CD8-positive, alpha-beta memory T cell (primary cell): ENCODE measurements around the gene HABP2. TPM values are rescaled to one million over a fixed set of nuclear protein-coding genes. Genes with fewer than 3 reads are reported as not detected.

ENCODE experiments used
- CTCF ChIA-PET: fragments of 350-600 bp; sonication (Branson Sonifier 250); formaldehyde crosslinking; loops from one replicate; lab custom pipeline; 2021; ENCODE audit warnings: antibody characterized with exemption; lab: Charles Lee
- POLR2A ChIA-PET: fragments of 350-600 bp; sonication (Branson Sonifier 250); formaldehyde crosslinking; loops from one replicate; lab custom pipeline; 2021; ENCODE audit warnings: antibody characterized with exemption; lab: Charles Lee
- DNase-seq, 5 donors: peaks; one replicate each; pipeline versions ENCODE4 v3.0.0 to v3.0.0-alpha.2; 2020 to 2022; ENCODE audit warnings: mixed read lengths in 1 of 5
- H3K27ac ChIP-seq: one replicate; pipeline ENCODE4 v1.7.0; 2013; ENCODE audit warnings: low read depth, mild to moderate bottlenecking, low read length, moderate library complexity
- H3K27me3 ChIP-seq: 2 replicates; pipeline ENCODE4 v1.7.0; 2013; ENCODE audit warnings: low read length, mild to moderate bottlenecking; ENCODE audit not compliant: insufficient read depth, poor library complexity, severe bottlenecking
- H3K36me3 ChIP-seq: 2 replicates; pipeline ENCODE4 v1.7.0; 2013; ENCODE audit warnings: mild to moderate bottlenecking, low read length, moderate library complexity; ENCODE audit not compliant: insufficient read depth
- H3K4me1 ChIP-seq: 2 replicates; pipeline ENCODE4 v1.7.0; 2013; ENCODE audit warnings: mild to moderate bottlenecking, low read length, moderate library complexity; ENCODE audit not compliant: insufficient read depth
- H3K4me3 ChIP-seq: 2 replicates; pipeline ENCODE4 v1.7.0; 2013; ENCODE audit warnings: mild to moderate bottlenecking, low read length
- H3K9me3 ChIP-seq: 2 replicates; pipeline ENCODE4 v1.7.0; 2013; ENCODE audit warnings: mild to moderate bottlenecking, low read length
- H3K27ac Mint-ChIP-seq, 8 donors: one replicate each; pipeline ENCODE4 v1.8.0; 2020 to 2021; ENCODE audit warnings: mixed read lengths in 8 of 8, mild to moderate bottlenecking in 6 of 8, inconsistent platforms in 3 of 8, moderate library complexity in 3 of 8
- H3K27me3 Mint-ChIP-seq, 2 donors: one replicate each; pipeline ENCODE4 v1.8.0; 2020 to 2021; ENCODE audit warnings: mixed read lengths in 2 of 2, mild to moderate bottlenecking in 1 of 2, moderate library complexity in 1 of 2
- H3K36me3 Mint-ChIP-seq, 3 donors: one replicate each; pipeline ENCODE4 v1.8.0; 2020 to 2021; ENCODE audit warnings: mixed read lengths in 3 of 3, inconsistent platforms in 1 of 3, mild to moderate bottlenecking in 1 of 3
- H3K4me1 Mint-ChIP-seq, 3 donors: one replicate each; pipeline ENCODE4 v1.8.0; 2020 to 2021; ENCODE audit warnings: mixed read lengths in 3 of 3, inconsistent platforms in 1 of 3, mild to moderate bottlenecking in 1 of 3
- H3K4me3 Mint-ChIP-seq, 7 donors: one replicate each; pipeline ENCODE4 v1.8.0; 2020 to 2021; ENCODE audit warnings: mixed read lengths in 7 of 7, mild to moderate bottlenecking in 6 of 7, moderate library complexity in 4 of 7, inconsistent platforms in 2 of 7
- H3K9me3 Mint-ChIP-seq, 5 donors: one replicate each; pipeline ENCODE4 v1.8.0; 2020 to 2022; ENCODE audit warnings: mixed read lengths in 5 of 5, mild to moderate bottlenecking in 3 of 5, moderate library complexity in 2 of 5, inconsistent platforms in 1 of 5
- polyA plus RNA-seq: library from polyadenylated mRNA; unstranded; fragments of 300-500 nt; fragmentation: Illumina TruSeq; gene quantifications from one replicate; pipeline ENCODE4 v1.2.3, GENCODE V29; 2021
- total RNA-seq, 2 experiments: library from RNA; stranded (reverse); gene quantifications; one replicate each; pipeline ENCODE4 v1.2.3, GENCODE V29; 2021

HABP2 gene
- total RNA-seq (not detected), polyA plus RNA-seq (not detected)

- no peaks in the 10 kb centered on the region for H3K36me3 ChIP-seq
- no peak for DNase-seq
- Mint-ChIP-seq H3K9me3 (no peaks in the 10 kb centered on the region), H3K4me1 (peaks cover 0 to 3% (median 2%) of the 10 kb centered on the region in 3 donors), H3K4me3 (no peak within 1 kb of the TSS), H3K27me3 (peaks cover 4 to 34% of the 10 kb centered on the region in 2 donors), H3K36me3 (no peaks in the 10 kb centered on the region), H3K27ac (no peak within 1 kb of the TSS)
- no peaks in the 10 kb centered on the region for H3K9me3 ChIP-seq
- H3K4me3 ChIP-seq = no peak within 1 kb of the TSS
- no peak within 1 kb of the TSS for H3K27ac ChIP-seq
- CTCF ChIA-PET = interaction anchor here (2.4 kb wide), 1 partner anchor 11 kb away, joined by 9 read pairs; no protein-coding TSS in a partner anchor
- no peaks in the 10 kb centered on the region for H3K27me3 ChIP-seq
- no peaks in the 10 kb centered on the region for H3K4me1 ChIP-seq
- POLR2A ChIA-PET = no interaction called here
Measured at GRCh38 chr10:113552701-113553100, at the start of gene HABP2. HABP2 (plus strand) TSS chr10:113553053; CDS start chr10:113553122, 69 bp downstream.

GRCh38 chr10:113503930-113504329, 48.9 kb upstream of the HABP2 start:
- peaks cover 0 to 2% (median 0%) of the 10 kb centered on the region in 5 donors for H3K9me3 Mint-ChIP-seq
- no peak for DNase-seq
- Histone ChIP-seq H3K27ac (no peak overlapping the region), H3K27me3 (no peaks in the 10 kb centered on the region), H3K9me3 (no peaks in the 10 kb centered on the region), H3K4me1 (no peaks in the 10 kb centered on the region), H3K36me3 (no peaks in the 10 kb centered on the region), H3K4me3 (no peak overlapping the region)
- peaks cover 7 to 38% of the 10 kb centered on the region in 2 donors for H3K27me3 Mint-ChIP-seq
- H3K27ac Mint-ChIP-seq = no peak overlapping the region
- H3K4me1 Mint-ChIP-seq = no peaks in the 10 kb centered on the region
- POLR2A ChIA-PET = no interaction called here
- no peaks in the 10 kb centered on the region for H3K36me3 Mint-ChIP-seq
- CTCF ChIA-PET = no interaction called here
- H3K4me3 Mint-ChIP-seq = no peak overlapping the region

- H3K36me3 Mint-ChIP-seq = no peaks in the 10 kb centered on the region
- CTCF ChIA-PET = no interaction called here
- no peaks in the 10 kb centered on the region for H3K9me3 ChIP-seq
- no peaks in the 10 kb centered on the region for H3K4me1 Mint-ChIP-seq
- no peak for DNase-seq
- no peak overlapping the region for H3K27ac Mint-ChIP-seq
- peaks cover 7 to 39% of the 10 kb centered on the region in 2 donors for H3K27me3 Mint-ChIP-seq
- peaks cover 0 to 2% (median 0%) of the 10 kb centered on the region in 5 donors for H3K9me3 Mint-ChIP-seq
- no peaks in the 10 kb centered on the region for H3K36me3 ChIP-seq
- H3K4me3 Mint-ChIP-seq = no peak overlapping the region
- no peak overlapping the region for H3K27ac ChIP-seq
- POLR2A ChIA-PET = no interaction called here
- H3K4me1 ChIP-seq = no peaks in the 10 kb centered on the region
- no peak overlapping the region for H3K4me3 ChIP-seq
- no peaks in the 10 kb centered on the region for H3K27me3 ChIP-seq
Measured at GRCh38 chr10:113504423-113504822, 48.4 kb upstream of the HABP2 start.

GRCh38 chr10:113506476-113506875, 46.4 kb upstream of the HABP2 start:
- Histone ChIP-seq H3K27ac (no peak overlapping the region), H3K27me3 (no peaks in the 10 kb centered on the region), H3K36me3 (no peaks in the 10 kb centered on the region), H3K4me1 (no peaks in the 10 kb centered on the region), H3K9me3 (no peaks in the 10 kb centered on the region), H3K4me3 (no peak overlapping the region)
- no peaks in the 10 kb centered on the region for H3K4me1 Mint-ChIP-seq
- H3K9me3 Mint-ChIP-seq = peaks cover 1 to 10% (median 4%) of the 10 kb centered on the region in 5 donors
- DNase-seq = no peak
- POLR2A ChIA-PET = no interaction called here
- peaks cover 7 to 33% of the 10 kb centered on the region in 2 donors for H3K27me3 Mint-ChIP-seq
- no peak overlapping the region for H3K4me3 Mint-ChIP-seq
- CTCF ChIA-PET = no interaction called here
- H3K36me3 Mint-ChIP-seq = no peaks in the 10 kb centered on the region
- H3K27ac Mint-ChIP-seq = no peak overlapping the region

GRCh38 chr10:113511419-113511818, 41.4 kb upstream of the HABP2 start:
- H3K9me3 ChIP-seq = no peaks in the 10 kb centered on the region
- peaks cover 0 to 2% (median 0%) of the 10 kb centered on the region in 3 donors for H3K36me3 Mint-ChIP-seq
- H3K9me3 Mint-ChIP-seq = peaks cover 10 to 17% (median 15%) of the 10 kb centered on the region in 5 donors
- H3K27ac ChIP-seq = no peak overlapping the region
- no peak for DNase-seq
- H3K27me3 Mint-ChIP-seq = peaks cover 9 to 33% of the 10 kb centered on the region in 2 donors
- no peaks in the 10 kb centered on the region for H3K4me1 Mint-ChIP-seq
- H3K27ac Mint-ChIP-seq = no peak overlapping the region
- no peaks in the 10 kb centered on the region for H3K27me3 ChIP-seq
- no peaks in the 10 kb centered on the region for H3K4me1 ChIP-seq
- H3K4me3 Mint-ChIP-seq = no peak overlapping the region
- ChIA-PET POLR2A (no interaction called here), CTCF (no interaction called here)
- no peak overlapping the region for H3K4me3 ChIP-seq
- no peaks in the 10 kb centered on the region for H3K36me3 ChIP-seq

GRCh38 chr10:113515161-113515560, 37.7 kb upstream of the HABP2 start:
- Mint-ChIP-seq H3K4me1 (no peaks in the 10 kb centered on the region), H3K36me3 (peaks cover 0 to 2% (median 0%) of the 10 kb centered on the region in 3 donors), H3K27me3 (peaks cover 8 to 16% of the 10 kb centered on the region in 2 donors), H3K4me3 (no peak overlapping the region), H3K27ac (no peak overlapping the region), H3K9me3 (peaks cover 6 to 17% (median 15%) of the 10 kb centered on the region in 5 donors)
- ChIA-PET POLR2A (no interaction called here), CTCF (no interaction called here)
- Histone ChIP-seq H3K27me3 (no peaks in the 10 kb centered on the region), H3K4me3 (no peak overlapping the region), H3K27ac (no peak overlapping the region), H3K4me1 (no peaks in the 10 kb centered on the region), H3K9me3 (no peaks in the 10 kb centered on the region), H3K36me3 (no peaks in the 10 kb centered on the region)
- DNase-seq = no peak

- POLR2A ChIA-PET = no interaction called here
- Mint-ChIP-seq H3K27ac (no peak overlapping the region), H3K4me3 (no peak overlapping the region), H3K4me1 (no peaks in the 10 kb centered on the region), H3K36me3 (peaks cover 0 to 2% (median 0%) of the 10 kb centered on the region in 3 donors), H3K9me3 (peaks cover 5 to 17% (median 14%) of the 10 kb centered on the region in 5 donors), H3K27me3 (peaks cover 10 to 16% of the 10 kb centered on the region in 2 donors)
- H3K9me3 ChIP-seq = no peaks in the 10 kb centered on the region
- H3K36me3 ChIP-seq = no peaks in the 10 kb centered on the region
- H3K27me3 ChIP-seq = no peaks in the 10 kb centered on the region
- no peak for DNase-seq
- no peak overlapping the region for H3K27ac ChIP-seq
- H3K4me1 ChIP-seq = no peaks in the 10 kb centered on the region
- CTCF ChIA-PET = no interaction called here
- H3K4me3 ChIP-seq = no peak overlapping the region
Measured at GRCh38 chr10:113515601-113516000, 37.3 kb upstream of the HABP2 start.

- Mint-ChIP-seq H3K27ac (no peak overlapping the region), H3K9me3 (peaks cover 5 to 17% (median 10%) of the 10 kb centered on the region in 5 donors), H3K36me3 (peaks cover 0 to 2% (median 0%) of the 10 kb centered on the region in 3 donors), H3K27me3 (peaks cover 13 to 20% of the 10 kb centered on the region in 2 donors), H3K4me3 (no peak overlapping the region), H3K4me1 (no peaks in the 10 kb centered on the region)
- POLR2A ChIA-PET = no interaction called here
- no peaks in the 10 kb centered on the region for H3K9me3 ChIP-seq
- no peak for DNase-seq
- H3K27ac ChIP-seq = no peak overlapping the region
- H3K27me3 ChIP-seq = no peaks in the 10 kb centered on the region
- no peaks in the 10 kb centered on the region for H3K36me3 ChIP-seq
- H3K4me3 ChIP-seq = no peak overlapping the region
- H3K4me1 ChIP-seq = no peaks in the 10 kb centered on the region
- CTCF ChIA-PET = no interaction called here
Measured at GRCh38 chr10:113516061-113516460, 36.8 kb upstream of the HABP2 start.
